ENCODE measurements around the gene SEC62.

The SEC62 gene

GRCh38 chr3:170021083-170021482, 54.5 kb downstream of the SEC62 start:
- no peak overlapping the region for H3K4me3 ChIP-seq (ENCODE audit: low read length)
- TF ChIP-seq ZNF274 (IDR thresholded peaks at IDR 0.05; ENCODE audit: low read depth, low read length), result no peak

GRCh38 chr3:170022336-170022735, 55.7 kb downstream of the SEC62 start:
- no peak for TF ChIP-seq ZNF274 (IDR thresholded peaks at IDR 0.05; ENCODE audit: low read depth, low read length)
- H3K4me3 ChIP-seq (ENCODE audit: low read length), result no peak overlapping the region

GRCh38 chr3:170023165-170023564, 56.6 kb downstream of the SEC62 start:
- no peak overlapping the region for H3K4me3 ChIP-seq (ENCODE audit: low read length)
- no peak for TF ChIP-seq ZNF274 (IDR thresholded peaks at IDR 0.05; ENCODE audit: low read depth, low read length)

- no peak for TF ChIP-seq ZNF274 (IDR thresholded peaks at IDR 0.05; ENCODE audit: low read depth, low read length)
These were observed 58.0 kb downstream of the SEC62 start for GRCh38 chr3:170024581-170024980.

DNA sequence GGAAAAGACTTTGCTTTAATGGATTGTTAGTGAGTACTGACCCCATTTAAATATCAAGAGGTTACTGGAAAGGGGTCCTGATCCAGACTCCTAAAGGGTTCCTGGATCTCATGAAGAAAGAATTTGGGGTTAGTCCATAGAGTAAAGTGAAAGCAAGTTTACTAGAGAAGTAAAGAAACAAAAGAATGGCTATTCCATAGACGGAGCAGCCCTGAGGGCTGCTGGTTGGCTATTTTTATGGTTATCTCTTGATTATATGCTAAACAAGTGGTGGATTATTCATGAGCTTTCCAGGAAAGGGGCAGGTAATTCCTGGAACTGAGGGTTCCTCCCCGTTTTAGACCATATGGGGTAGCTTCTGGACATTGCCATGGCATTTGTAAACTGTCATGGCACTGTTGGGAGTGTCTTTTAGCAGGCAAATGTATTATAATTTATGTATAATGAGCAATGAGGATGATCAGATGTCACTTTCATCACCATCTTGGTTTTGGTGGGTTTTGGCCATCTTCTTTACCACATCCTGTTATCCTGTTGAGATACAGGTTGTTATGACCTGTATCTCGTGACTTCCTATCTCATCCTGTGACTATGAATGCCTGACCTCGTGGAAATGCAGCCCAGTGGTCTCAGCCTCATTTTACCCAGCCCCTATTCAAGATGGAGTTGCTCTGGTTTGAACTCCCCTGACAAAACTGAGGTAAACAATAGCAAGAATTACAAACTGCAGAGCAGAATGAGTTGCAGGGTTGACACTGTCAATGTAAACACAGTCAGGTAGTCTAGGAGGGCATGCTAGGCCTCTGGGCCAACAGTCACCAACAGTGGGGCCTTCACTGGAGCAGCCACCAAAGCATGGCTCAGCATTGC, 60.9 kb downstream of the SEC62 start:
- no peak for TF ChIP-seq ZNF274 (IDR thresholded peaks at IDR 0.05; ENCODE audit: low read depth, low read length)
- no peak overlapping the region for H3K4me3 ChIP-seq (ENCODE audit: low read length)

More at GRCh38 chr3:170024581-170024980, 58.0 kb downstream of the SEC62 start:
- no peak overlapping the region for H3K4me3 ChIP-seq (ENCODE audit: low read length)

DNA sequence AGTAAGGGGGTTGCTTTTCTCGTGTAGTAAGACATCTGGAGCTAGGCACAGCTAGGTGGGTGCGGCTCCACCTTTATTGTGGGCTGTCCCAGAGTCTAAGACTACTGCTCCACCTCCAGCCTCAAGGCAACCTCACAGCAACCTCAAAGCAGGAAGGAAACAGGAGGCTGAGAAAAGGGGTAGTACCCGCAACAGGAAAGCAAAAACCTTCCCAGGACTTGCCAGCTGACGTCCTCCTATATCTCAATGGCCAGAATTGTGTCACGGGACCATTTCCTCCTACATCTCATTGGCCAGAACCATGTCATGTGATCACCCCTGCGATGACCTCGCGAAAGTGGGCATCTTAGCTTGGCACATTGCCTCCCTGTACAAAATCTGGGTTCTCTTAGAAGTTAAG, 66.9 kb downstream of the SEC62 start:
- H3K4me3 ChIP-seq (ENCODE audit: low read length), result no peak overlapping the region
- TF ChIP-seq ZNF274 (IDR thresholded peaks at IDR 0.05; ENCODE audit: low read depth, low read length), result no peak

DNA sequence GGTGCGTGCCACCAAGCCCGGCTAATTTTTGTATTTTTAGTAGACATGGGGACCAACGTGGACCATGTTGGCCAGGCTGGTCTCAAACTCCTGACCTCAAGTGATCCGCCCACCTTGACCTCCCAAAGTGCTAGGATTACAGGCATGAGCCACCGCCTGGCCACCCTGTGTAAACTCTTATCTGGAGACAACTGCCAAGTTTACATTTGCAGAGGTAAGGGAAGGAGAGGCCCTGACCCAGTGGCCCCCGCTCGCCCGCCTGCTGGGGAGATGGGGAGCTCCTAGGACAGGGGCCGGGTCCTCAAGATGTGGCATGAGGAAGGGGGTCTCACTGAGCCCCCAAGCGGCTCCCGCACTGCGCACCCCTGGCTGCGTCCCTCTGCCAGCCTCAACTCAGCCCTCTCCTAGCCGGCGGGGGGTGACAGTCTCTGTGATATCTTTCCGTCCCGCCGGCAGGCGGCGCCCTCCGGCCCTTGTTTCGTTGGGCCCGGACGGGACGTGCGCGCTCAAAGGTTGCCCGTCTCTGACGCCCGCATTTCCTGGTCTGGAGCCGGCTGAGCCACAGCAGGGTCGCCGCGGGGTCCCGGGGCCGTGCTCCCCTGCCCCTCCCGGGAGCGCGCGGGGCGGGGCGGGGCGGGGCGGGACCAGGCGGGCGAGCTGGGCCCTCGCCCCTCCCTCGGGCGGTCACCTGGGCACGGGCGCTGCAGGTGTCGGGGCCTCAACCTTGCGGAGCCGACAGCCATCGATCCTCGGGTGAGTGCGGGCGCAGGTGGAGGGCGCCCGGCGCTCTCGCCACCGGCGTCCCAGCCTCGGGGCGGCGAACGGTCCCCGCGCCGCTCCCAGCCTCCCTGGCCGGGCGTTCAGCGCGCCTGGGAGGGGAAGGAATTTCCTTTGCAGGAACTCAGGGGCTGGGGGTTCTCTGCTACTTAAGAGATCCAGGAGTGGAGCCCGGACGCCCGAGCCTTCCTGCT, 71.1 kb downstream of the SEC62 start, which contains the start of gene GPR160:
TSS of gene GPR160 (plus strand) at position 533 of the 971 bp plus-strand sequence. CDS start 45,978 bp downstream, outside the sequence.
- TF ChIP-seq ZNF274 (IDR thresholded peaks at IDR 0.05; ENCODE audit: low read depth, low read length), result no peak
- peak within 1 kb of the TSS; percentile 70; the same call in 1 of the 2 replicates for H3K4me3 ChIP-seq (ENCODE audit: low read length)

DNA sequence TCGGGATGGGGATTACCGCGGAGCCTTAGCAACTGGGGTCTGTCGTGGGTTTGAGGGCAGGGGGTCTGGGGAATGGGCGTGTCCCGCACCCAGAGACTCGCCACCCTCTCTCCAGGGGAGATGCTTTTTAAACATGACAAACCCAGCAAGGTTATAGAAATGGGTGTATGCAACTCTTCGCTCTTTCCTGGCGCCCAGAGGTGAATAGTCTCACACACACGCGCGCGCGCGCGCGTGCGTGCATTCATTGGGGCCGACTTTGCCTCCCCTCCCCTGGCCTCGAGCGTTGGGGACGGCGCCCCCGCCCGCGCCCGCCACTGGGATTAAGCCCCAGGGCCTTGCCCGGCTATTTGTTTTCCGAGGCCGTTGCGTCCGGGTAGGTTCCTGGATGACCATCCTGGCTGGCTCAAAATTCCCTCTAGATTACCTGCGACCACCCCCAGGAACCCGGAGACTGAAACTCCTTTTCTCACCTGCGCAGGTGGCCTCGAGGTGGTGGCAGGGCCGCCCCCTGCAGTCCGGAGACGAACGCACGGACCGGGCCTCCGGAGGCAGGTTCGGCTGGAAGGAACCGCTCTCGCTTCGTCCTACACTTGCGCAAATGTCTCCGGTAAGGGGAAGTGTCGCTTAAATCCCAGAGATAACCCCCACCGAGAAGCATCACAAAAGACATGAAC, 72.0 kb downstream of the SEC62 start:
- H3K4me3 ChIP-seq (ENCODE audit: low read length), result peak overlapping the region; percentile 70; the same call in 1 of the 2 replicates
- TF ChIP-seq ZNF274 (IDR thresholded peaks at IDR 0.05; ENCODE audit: low read depth, low read length), result no peak

DNA sequence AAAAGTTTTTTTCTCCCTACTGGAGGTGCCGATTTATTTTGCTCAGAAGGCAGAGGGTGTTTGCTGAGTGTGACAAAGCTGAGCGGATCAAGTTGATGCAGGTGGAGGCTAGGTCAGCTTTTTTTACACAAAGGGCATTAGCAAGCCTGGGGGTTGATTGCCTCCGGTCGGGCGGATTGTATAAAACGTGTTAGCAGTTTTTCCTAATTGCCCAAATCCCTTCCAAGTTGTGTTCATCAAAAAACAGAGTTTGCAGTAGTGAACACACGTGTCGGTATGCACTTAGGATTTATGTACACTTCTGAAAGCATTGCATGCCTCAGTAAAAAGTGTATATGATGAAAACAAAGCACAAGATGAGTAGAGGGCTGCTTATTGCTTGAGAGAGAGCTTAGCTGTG, 73.8 kb downstream of the SEC62 start:
- no peak for TF ChIP-seq ZNF274 (IDR thresholded peaks at IDR 0.05; ENCODE audit: low read depth, low read length)
- peak overlapping the region; percentile 52; the same call in 1 of the 2 replicates for H3K4me3 ChIP-seq (ENCODE audit: low read length)

DNA sequence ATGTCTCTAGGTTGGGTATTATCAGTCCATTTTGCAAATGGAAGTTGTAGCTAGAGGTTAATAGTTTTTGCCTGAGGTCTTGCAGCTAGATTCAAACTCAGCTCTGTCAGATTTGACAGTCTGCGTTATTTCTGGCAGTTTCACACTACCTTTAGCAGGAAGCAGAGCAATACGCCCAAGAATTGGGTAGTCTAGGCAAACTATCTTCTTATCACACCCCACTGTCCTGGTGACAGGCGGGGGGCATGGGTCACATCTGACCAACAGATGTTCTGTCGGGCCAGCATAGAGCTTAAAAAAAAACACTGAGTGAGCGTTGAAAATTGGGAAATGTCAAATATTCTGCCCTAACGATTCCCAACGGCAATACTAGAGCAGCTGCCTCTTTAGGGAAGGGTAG, 76.9 kb downstream of the SEC62 start:
- TF ChIP-seq ZNF274 (IDR thresholded peaks at IDR 0.05; ENCODE audit: low read depth, low read length), result no peak
- no peak overlapping the region for H3K4me3 ChIP-seq (ENCODE audit: low read length)

GRCh38 chr3:170044271-170044670, 77.7 kb downstream of the SEC62 start:
- peak overlapping the region; percentile 5; the same call in 1 of the 2 replicates for H3K4me3 ChIP-seq (ENCODE audit: low read length)
- no peak for TF ChIP-seq ZNF274 (IDR thresholded peaks at IDR 0.05; ENCODE audit: low read depth, low read length)

- no peak for TF ChIP-seq ZNF274 (IDR thresholded peaks at IDR 0.05; ENCODE audit: low read depth, low read length)
- H3K4me3 ChIP-seq (ENCODE audit: low read length), result peak overlapping the region; percentile 5; the same call in 1 of the 2 replicates
These were observed 78.2 kb downstream of the SEC62 start for GRCh38 chr3:170044795-170045244.

- peak overlapping the region; percentile 15; the same call in 1 of the 2 replicates for H3K4me3 ChIP-seq (ENCODE audit: low read length)
- no peak for TF ChIP-seq ZNF274 (IDR thresholded peaks at IDR 0.05; ENCODE audit: low read depth, low read length)
These were observed 79.9 kb downstream of the SEC62 start for GRCh38 chr3:170046269-170047132.
